ENCODE results near the gene NPR2. TPM values are rescaled to one million over a fixed set of nuclear protein-coding genes. Genes with fewer than 3 reads are reported as not detected.

NPR2 gene
- total and polyA plus RNA-seq, 2 of the 13 experiments (the other 11 are each of a cell fraction or from before 2014, with no cell fraction given), result 7.4 to 9.4 TPM

- TF ChIP-seq PBX2 (CRISPR knock-in tag; IDR thresholded peaks at IDR 0.05) (no peak), TCF7 (IDR thresholded peaks at IDR 0.05; ENCODE audit: low read depth) (no peak), GATAD1 (CRISPR knock-in tag; IDR thresholded peaks at IDR 0.05) (peak; percentile 40; the same call in 1 of the 2 replicates), NFKB2 (CRISPR knock-in tag; IDR thresholded peaks at IDR 0.05; ENCODE audit: borderline replicate concordance) (peak; percentile 66), SRSF1 (optimal IDR thresholded peaks at IDR 0.05; ENCODE audit: low read depth, low read length) (peak; percentile 62), ZNF572 (CRISPR knock-in tag; IDR thresholded peaks at IDR 0.05) (no peak), DNMT1 (CRISPR knock-in tag; IDR thresholded peaks at IDR 0.05) (peak; percentile 8; the same call in 1 of the 2 replicates), ZNF550 (CRISPR knock-in tag; IDR thresholded peaks at IDR 0.05; ENCODE audit: borderline replicate concordance) (0 out of 2 replicates have a peak, but pooled peaks have one; percentile 51), ARID2 (CRISPR knock-in tag; IDR thresholded peaks at IDR 0.05; ENCODE audit: borderline replicate concordance) (0 out of 2 replicates have a peak, but pooled peaks have one; percentile 37), NFKBIZ (CRISPR knock-in tag; IDR thresholded peaks at IDR 0.05) (peak; percentile 44; the same call in 1 of the 2 replicates), ZNF720 (CRISPR knock-in tag; IDR thresholded peaks at IDR 0.05) (no peak), MAF1 (CRISPR knock-in tag; IDR thresholded peaks at IDR 0.05; ENCODE audit: borderline replicate concordance) (peak; percentile 78), ZNF343 (CRISPR knock-in tag; IDR thresholded peaks at IDR 0.05) (peak; percentile 70; the same call in 1 of the 2 replicates), RNF2 (conservative IDR thresholded peaks at IDR 0.05; ENCODE audit: low read depth) (0 out of 2 replicates have a peak, but pooled peaks have one; percentile 37), PBX3 (CRISPR knock-in tag; IDR thresholded peaks at IDR 0.05; ENCODE audit: borderline replicate concordance) (0 out of 2 replicates have a peak, but pooled peaks have one; percentile 75), ZFP36L1 (CRISPR knock-in tag; IDR thresholded peaks at IDR 0.05) (no peak), TBX3 (IDR thresholded peaks at IDR 0.05; ENCODE audit: borderline replicate concordance) (no peak; the same call in 1 of the 2 replicates), ZNF609 (CRISPR knock-in tag; IDR thresholded peaks at IDR 0.05; ENCODE audit: borderline replicate concordance) (0 out of 2 replicates have a peak, but pooled peaks have one; percentile 20), TBL1XR1 (IDR thresholded peaks at IDR 0.05; ENCODE audit: borderline replicate concordance, low read length, partially characterized antibody) (no peak)
- TF ChIP-seq, protein P1, sequence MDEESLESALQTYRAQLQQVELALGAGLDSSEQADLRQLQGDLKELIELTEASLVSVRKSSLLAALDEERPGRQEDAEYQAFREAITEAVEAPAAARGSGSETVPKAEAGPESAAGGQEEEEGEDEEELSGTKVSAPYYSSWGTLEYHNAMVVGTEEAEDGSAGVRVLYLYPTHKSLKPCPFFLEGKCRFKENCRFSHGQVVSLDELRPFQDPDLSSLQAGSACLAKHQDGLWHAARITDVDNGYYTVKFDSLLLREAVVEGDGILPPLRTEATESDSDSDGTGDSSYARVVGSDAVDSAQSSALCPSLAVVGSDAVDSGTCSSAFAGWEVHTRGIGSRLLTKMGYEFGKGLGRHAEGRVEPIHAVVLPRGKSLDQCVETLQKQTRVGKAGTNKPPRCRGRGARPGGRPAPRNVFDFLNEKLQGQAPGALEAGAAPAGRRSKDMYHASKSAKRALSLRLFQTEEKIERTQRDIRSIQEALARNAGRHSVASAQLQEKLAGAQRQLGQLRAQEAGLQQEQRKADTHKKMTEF (CRISPR knock-in tag; IDR thresholded peaks at IDR 0.05), result peak; percentile 65; the same call in 1 of the 2 replicates
These were observed 34.8 kb upstream of the NPR2 start (continued) for GRCh38 chr9:35756275-35757225.
